ENCODE measurements around the gene LCOR. TPM values are rescaled to one million over a fixed set of nuclear protein-coding genes. Genes with fewer than 3 reads are reported as not detected.
A peak's percentile ranks its signal among the peaks of the same experiment; 100 is the strongest.
"Not testable (repeated sequence)": the region's sequence is repeated elsewhere in the genome, so short reads cannot be mapped to it uniquely, and the experiment has no call there.

Gene LCOR
- total RNA-seq, 1 experiment from 2014 or later, result 12.3 TPM

DNA sequence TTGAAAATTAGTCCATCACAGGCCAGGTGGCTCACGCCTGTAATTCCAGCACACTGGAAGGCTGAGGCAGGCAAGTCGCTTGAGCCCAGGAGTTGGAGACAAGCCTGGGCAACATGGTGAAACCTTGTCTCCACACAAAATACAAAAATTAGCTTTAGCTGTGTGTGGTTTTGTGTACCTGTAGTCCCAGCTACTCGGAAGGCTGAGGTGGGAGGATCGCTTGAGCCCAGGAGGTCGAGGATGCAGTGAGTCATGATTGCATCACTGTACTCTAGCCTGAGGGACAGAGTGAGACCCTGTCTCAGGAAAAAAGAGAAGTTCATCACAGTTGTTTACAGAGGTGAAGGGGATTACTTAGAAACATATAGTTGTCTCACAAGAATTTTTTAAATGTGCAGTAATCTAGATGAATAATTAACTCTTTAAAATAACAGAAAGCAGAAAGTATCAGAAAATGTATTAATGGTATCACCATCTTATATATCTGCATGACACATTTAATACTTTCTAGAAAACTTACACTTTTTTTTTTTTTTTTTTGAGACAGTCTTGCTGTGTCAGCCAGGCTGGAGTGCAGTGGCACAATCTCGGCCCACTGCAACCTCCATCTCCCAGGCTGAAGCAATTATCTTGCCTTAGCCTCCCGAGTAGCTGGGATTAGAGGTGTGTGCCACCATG lies 8.9 kb downstream of the LCOR start:
- peak; percentile 74 for DNase-seq (ENCODE audit: low read depth)

DNA sequence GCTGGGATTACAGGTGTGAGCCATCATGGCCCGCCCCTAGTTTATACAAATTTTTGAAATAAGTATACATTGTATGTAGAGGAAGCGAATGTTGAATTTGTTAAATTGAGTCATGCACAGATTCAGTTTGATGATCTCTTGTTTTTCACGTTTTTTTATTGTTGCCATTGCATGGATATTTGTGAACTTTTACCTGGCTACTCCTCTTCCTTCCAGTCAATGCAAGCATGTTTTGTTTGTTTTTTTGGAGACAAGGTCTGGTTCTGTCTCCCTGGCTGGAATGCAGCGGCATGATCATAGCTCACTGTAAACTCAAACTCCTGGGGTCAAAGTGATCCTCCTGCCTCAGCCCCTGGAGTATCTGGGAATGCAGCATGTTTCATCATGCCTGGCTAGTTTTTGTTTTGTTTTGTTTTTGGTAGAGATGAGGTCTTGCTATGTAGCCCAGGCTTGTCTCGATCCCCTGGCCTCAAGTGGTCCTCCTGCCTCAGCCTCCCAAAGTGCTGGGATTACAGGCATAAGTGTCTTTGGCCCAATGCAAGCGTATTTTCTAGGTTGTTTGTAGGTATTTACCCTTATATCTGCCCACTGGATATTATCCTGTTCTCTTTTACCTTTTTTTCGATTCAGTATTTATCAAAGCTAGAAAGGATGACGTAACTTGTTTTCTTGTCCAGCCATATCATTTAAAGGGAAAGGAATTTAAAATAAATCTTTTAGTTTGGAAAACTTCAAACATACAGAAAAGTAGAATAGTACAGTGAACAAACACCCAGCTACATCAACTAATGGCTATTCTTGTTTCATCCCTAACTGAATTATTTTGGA lies 11.0 kb downstream of the LCOR start:
- DNase-seq (ENCODE audit: low read depth), result no peak

DNA sequence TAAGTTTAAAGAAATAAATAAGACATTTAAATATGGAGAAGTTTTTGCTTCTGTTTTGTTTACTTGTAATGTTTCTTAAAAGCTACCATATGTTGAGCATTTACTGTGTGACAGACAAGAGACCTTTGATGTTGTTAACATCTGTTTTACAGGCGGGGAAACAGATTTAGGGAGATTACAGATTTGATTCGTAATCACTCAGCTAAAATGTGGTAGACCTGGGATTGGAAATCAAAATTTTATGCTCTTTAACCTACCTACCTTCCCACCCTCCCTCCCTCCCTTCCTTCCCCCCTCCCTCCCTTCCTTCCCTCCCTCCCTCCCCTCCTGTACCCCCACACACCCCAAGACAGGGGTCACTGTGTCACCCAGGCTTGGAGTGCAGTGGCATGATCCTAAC lies 11.7 kb downstream of the LCOR start:
- DNase-seq (ENCODE audit: low read depth), result no peak

DNA sequence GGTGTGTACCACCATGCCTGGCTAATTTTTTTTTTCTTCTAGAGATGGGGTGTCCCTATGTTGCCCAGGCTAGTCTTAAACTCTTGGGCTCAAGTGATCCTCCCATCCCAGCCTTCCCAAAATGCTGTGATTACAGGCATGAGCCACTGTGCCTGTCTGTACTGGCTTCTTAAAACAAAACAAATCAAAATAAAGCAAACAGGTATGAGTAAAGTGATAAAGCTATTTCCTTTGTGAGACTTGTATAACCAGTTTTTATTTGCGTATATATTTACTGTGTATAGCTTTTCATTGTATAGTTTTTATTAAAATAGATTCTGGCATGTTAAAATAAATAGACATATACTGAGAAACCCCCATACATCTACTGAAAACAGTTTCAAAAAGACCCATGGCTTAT lies 14.3 kb downstream of the LCOR start:
- DNase-seq (ENCODE audit: low read depth), result no peak

- DNase-seq (ENCODE audit: low read depth), result no peak
These were observed 14.8 kb downstream of the LCOR start for GRCh38 chr10:96846926-96847325.

DNA sequence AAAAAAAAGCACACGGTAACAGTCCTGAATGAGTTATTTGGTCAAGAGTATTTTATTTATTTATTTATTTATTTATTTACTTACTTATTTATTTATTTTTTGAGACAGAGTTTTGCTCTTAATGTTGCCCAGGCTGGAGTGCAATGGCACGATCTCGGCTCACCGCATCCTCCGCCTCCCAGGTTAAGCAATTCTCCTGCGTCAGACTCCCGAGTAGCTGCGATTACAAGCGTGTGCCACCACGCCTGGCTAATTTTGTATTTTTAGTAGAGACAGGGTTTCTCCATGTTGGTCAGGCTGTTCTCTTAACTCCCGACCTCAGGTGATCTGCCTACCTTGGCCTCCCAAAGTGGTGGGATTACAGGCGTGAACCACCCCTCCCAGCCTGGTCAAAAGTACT lies 15.3 kb downstream of the LCOR start:
- DNase-seq (ENCODE audit: low read depth), result not testable (repeated sequence)

DNA sequence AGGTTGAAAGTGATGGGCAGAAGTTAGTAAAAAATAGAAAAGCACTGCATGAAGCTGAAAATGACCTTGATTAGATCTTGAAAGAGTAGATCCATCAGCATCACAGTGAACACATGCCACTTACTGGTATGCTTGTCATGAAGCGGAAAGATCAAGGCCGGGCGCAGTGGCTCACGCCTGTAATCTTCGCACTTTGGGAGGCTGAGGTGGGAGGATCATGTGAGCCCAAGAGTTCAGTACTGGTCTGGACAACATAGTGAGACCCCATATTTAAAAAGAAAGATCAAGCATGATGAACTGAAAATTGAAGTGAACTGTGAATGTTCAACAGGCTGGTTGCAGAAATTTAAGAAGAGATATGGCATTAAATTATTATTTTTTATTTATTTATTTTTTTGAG lies 18.0 kb downstream of the LCOR start:
- DNase-seq (ENCODE audit: low read depth), result no peak

GRCh38 chr10:96850825-96851224 lies 18.7 kb downstream of the LCOR start:
- DNase-seq (ENCODE audit: low read depth), result no peak

DNA sequence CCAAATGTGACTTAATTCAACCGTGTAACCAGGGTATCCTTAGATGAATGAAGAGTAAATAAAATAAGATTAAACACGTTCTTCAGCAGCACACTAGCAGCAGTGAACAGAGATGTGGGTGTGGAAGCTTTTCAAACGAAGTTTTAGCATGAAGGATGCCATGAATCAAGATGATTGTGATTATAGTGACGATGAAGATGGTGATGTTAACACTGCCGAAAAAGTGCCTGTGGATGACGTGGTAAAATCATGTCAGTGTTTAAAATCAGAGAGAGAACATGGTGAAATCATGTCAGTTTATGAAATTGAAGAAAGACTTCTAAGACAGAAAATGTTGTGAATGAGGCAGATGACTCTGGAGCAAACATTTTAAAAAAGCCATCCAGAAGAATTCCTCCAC lies 19.2 kb downstream of the LCOR start:
- no peak for DNase-seq (ENCODE audit: low read depth)

DNA sequence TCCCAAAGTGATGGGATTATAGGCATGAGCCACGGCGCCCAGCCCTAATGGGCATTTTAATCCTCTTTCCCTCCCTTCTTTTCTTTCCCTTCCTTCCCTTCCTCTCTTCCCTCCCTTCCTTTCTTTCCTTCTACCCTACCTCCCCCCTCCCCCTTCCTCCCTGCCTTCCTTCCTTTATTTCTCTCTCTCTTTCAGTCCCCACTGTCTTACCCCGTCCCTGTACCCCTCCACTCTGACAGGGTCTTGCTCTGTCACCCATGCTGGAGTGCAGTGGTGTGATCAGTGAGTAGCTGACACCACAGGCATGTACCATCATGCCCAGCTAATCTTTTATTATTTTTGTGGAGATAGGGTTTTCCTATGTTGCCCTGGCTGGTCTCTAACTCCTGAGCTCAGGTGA lies 24.2 kb downstream of the LCOR start:
- DNase-seq (ENCODE audit: low read depth), result no peak

DNA sequence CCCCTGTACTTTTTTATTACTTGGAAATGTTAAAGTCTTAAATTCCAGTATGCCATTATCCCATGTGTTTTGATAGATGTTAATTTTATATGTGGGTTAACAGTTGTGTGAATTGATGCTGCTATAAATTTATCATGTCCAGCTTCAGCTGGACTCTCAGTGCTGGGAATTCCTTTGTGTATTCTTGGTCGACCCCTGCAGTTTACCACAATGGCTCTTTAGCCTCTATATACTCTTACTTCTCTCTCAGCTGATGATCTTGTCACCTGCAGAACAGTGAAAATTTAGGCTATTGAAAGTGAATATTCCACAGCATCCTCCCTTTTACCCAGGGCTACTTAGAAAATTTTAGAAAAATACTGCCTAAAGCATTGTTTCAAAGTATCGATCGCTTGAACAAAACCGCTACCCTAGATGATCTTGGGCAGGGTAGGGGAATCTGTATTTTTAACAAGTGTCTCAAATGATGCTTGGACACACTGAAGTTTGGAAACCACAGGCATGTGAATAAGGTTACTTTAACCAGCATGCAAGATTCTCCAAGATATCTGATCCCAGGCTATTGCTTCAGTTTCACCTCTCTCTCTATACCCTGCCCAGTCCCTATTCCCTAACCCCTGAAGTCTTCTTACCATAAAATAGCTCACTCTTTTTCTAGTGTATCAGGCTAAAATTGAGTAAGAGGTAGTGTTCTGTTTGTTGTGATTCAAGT lies 25.4 kb downstream of the LCOR start:
- no peak for DNase-seq (ENCODE audit: low read depth)

- no peak for DNase-seq (ENCODE audit: low read depth)
These were observed 26.1 kb downstream of the LCOR start for GRCh38 chr10:96858038-96858705.

DNA sequence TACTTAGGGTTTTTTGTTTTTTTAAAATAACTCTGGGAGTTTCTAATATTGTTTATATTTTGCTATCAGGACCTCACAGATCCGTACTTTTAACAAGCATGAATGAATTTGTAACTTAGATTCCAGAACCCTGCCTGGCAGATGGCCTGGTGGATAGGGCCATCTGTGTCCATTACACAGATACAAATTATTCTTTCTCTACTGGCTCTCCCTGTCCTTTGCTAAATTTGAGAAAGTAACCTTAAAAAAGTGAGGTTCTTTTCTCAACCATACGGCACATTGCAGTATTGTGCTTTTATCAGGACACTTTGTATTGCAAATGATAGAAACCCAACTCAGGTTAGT lies 26.6 kb downstream of the LCOR start:
- no peak for DNase-seq (ENCODE audit: low read depth)

GRCh38 chr10:96860631-96861277 lies 28.7 kb downstream of the LCOR start:
- DNase-seq (ENCODE audit: low read depth), result no peak

DNA sequence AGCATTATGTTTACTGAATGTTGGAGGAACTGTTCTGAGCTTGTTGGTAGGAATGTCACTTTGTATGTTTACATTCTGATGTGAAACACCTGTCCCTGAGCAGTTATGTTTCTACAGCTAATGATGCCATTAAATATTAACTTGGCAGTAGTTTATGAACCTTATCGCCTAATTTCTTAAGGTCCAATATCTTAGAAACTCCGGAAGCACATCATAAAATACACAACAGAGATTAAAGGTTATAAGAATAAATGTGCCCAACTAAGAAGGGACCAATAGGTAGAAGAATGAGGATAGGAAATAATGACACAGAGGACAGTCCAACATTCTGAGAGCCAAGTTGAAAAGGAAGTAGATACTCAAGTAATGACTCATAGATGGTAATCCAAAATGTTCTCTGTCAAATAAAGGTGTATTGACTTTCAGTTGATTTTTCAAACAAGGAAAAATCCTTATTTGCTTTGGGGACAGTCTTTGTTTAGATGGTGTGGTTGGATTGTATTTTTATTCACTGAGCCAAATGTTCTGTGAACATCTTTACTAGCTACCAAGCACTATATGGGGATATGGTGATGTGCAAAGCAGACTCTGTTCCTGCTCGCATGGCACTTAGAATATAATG lies 31.9 kb downstream of the LCOR start:
- peak; percentile 28 for DNase-seq (ENCODE audit: low read depth)

DNA sequence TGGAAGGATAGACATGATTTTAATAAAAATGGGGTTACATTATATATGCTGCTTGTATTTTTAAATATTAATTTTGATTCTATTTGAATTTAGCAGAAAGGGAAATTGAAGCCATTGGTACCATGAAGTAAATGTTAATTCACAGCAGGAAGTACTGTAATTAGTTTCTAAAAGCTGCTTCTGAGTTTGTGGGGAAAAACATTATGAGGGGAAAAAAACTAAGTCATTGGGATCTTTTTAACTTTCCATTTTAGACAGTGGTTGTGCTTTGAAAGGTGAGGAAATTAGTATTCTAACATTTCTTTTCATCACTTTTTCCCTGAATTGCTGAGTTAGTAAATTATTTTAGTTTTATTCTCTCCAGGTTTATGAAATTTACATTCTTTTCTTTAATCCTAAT lies 41.0 kb downstream of the LCOR start:
- DNase-seq (ENCODE audit: low read depth), result no peak

GRCh38 chr10:96873756-96874467 lies 41.8 kb downstream of the LCOR start:
- no peak for DNase-seq (ENCODE audit: low read depth)

- DNase-seq (ENCODE audit: low read depth), result no peak
These were observed 46.0 kb downstream of the LCOR start for GRCh38 chr10:96878057-96878456.

DNA sequence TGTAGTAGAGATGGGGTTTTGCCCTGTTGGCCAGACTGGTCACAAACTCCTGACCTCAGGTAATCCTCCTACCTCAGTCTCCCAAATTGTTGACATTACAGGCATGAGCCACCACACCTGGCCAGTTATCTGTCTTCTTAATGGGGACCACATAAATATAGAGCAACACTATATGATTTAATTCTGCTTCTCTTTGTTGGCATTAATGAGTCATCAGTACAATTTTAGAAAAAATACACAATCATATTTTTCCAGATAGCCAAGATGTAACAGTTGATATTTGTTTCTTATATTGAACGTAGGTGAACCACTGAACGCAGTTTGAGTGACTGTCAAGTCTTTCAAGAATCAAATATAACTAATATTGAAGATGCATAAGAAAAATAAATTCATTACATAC lies 48.5 kb downstream of the LCOR start:
- no peak for DNase-seq (ENCODE audit: low read depth)

GRCh38 chr10:96889415-96890171 lies 57.5 kb downstream of the LCOR start:
- no peak for DNase-seq (ENCODE audit: low read depth)
